Neural progenitor cell (in vitro differentiated cells): Measurements from ENCODE around the gene POLR1G.

Experiments
- CTCF ChIP-seq: fragments of 200-600 bp; sonication (generic); IDR thresholded peaks from 2 replicates; pipeline ENCODE4 v1.5.1; 2017; ENCODE audit warnings: antibody characterized with exemption, mild to moderate bottlenecking
- EZH2 ChIP-seq: fragments of 200-600 bp; sonication (generic); IDR thresholded peaks from 2 replicates; pipeline ENCODE4 v1.6.1; 2017; ENCODE audit warnings: antibody characterized with exemption, mild to moderate bottlenecking, moderate library complexity
- EZH2phosphoT487 ChIP-seq: fragments of 200-600 bp; sonication (generic); IDR thresholded peaks from 2 replicates; pipeline ENCODE4 v1.6.1; 2017; ENCODE audit warnings: antibody characterized with exemption

- TF ChIP-seq CTCF (no peak), EZH2 (no peak), EZH2phosphoT487 (no peak)
Observed at GRCh38 chr19:45363861-45364459, 42.5 kb upstream of the POLR1G start.
